Endometrium (tissue), 2 donors: ENCODE results near the gene C3orf62.

Experiments used
- FAIRE-seq: peaks from 2 replicates; lab custom pipeline; 2012; peaks lifted over from hg19 to GRCh38; lab: Jason Lieb, UNC
- donor health status: control.
- donor health status: control.

The C3orf62 gene

GRCh38 chr3:49276475-49277382, at the start of gene C3orf62:
TSS of gene C3orf62 (minus strand) at chr3:49277232. CDS start at chr3:49276872, 360 bp downstream.
- no peak for FAIRE-seq

GRCh38 chr3:49324768-49325167, 47.7 kb upstream of the C3orf62 start:
- no peak for FAIRE-seq

DNA sequence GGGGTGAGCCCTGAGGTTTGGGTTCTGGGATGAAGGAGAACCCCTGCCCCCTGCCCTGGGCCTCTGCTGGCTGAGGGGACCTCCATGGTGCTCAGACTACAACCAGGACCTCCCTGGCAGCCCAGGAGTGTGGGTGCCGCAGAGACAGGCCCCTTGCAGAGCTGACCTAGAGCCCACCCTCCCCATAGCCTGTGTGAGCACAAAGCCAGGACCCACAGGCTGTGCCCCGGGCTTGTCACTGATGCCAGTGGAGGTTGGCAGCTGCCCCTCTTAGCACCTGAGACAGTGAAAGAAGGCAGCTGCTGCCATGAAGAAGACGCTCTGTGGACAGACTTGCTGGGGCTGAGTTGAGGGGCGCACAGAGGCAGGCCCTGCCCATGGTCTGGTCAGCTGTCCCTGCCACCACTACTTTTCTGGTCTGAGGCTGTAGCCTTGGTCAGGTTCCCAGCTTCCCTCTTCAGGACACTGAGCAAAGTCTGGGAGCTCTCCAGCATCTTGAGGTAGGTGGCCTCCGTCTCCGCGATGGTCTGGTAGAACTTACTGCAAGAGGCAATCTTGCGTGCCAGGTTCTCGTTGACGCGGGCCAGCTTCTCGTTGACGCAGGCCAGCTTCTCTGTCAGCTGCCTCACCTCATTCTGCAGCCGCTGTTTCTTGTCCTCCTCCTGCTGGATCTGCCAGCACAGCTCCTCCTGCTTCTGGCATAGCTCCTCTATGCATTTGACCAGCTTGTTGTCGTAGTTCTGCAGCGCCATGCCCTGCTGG, 39.8 kb upstream of the C3orf62 start:
- no peak for FAIRE-seq

GRCh38 chr3:49313896-49314688, 37.1 kb upstream of the C3orf62 start:
- no peak for FAIRE-seq

- FAIRE-seq = no peak
These were observed 34.3 kb upstream of the C3orf62 start for GRCh38 chr3:49311283-49311682.

- FAIRE-seq = no peak
These were observed 33.6 kb upstream of the C3orf62 start for GRCh38 chr3:49310677-49311076.

DNA sequence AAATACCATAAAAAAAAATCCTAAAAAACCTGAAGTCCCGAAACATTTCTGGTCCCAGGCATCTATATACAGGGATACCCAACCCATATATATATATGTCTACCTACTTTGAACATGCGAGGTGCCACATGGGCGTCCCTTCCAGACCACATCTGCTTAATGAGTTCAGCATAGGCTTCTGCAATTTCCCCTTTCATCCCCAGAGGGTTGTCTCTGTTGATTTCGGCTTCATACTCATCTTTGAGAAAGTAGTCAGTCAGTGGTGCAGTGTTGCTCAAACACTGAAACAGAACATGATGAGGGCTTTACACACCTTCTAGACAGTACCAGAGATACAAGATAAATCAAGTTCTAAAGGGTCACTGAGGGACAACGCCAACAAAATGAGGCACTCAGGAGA, 28.6 kb upstream of the C3orf62 start:
- no peak for FAIRE-seq

DNA sequence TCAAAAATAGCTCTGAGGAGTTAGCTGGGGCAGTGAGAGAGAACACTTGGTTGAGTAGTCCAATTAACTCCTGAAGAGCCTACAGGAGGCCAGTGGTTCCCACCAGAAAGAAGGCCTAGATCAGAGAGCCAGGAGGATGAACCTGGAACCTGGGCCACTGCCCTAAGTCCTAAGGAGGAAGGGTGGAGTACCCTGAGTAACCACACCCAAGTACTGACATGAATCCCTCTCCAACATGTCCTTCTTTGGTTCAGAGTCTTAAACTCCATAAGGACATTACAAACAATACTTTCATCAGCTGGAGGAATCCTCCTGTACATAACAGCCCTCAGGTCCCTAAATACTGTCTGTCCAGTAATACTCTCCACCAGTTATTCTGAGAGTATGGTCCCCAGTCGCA, 25.6 kb upstream of the C3orf62 start:
- no peak for FAIRE-seq

- FAIRE-seq = no peak
These were observed 23.6 kb upstream of the C3orf62 start for GRCh38 chr3:49300595-49300994.

GRCh38 chr3:49298511-49298910, 21.5 kb upstream of the C3orf62 start:
- no peak for FAIRE-seq

DNA sequence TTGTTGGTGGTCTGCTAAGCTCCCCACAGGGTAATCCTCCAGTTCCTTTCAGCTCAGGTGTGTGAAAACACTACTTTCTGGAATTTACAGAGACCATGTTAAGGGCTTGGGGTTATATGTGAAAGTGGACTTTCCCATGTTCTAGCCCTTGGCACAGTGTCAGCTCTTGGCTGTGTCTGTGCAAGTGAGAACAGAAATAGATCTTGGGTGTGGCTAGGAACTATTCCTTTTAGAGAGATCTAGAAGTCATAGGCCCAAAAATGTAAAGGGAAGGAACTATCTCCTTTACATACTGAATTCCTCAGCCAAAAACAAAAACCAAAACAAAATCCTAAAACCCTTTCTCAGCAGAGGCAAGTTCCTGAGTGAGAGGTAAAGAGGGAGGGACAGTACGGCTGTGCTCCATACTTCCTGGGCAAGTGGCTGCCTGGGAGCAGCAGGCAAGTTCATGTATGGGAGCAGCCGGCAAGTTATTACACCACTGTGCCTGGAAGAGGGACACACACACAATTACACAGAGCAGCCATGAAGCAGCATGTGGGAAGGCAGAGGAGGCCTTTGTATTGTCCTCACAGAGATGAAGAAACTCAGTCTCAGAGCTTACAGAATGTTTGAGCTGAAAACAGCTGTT, 19.9 kb upstream of the C3orf62 start:
- FAIRE-seq = no peak

DNA sequence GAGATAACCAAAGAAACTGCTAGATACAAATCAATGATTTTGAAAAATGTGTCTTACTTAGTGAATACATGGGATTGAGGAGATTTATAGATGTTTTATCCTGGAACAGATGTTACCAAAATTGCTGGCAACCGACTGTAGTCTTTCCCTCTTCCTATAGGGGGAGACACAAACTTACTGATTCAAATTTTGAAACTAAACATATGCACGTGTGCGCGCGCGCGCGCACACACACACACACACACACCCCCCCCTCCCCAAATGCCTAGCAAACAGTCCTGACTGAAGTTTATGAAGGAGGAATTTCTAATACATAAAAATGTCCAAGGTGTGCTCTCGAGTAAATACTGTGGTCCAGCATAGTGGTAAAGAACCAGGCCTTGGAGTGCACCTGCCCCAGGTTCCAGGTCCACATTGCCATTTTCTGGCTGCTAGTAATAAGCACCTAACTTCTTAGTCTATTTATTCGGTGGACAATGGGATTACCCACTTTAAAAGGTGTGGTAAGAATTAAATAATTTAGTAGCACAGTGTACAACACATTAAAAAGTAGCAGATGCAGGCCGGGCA, 18.5 kb upstream of the C3orf62 start:
- no peak for FAIRE-seq

GRCh38 chr3:49294343-49294742, 17.3 kb upstream of the C3orf62 start:
- no peak for FAIRE-seq

DNA sequence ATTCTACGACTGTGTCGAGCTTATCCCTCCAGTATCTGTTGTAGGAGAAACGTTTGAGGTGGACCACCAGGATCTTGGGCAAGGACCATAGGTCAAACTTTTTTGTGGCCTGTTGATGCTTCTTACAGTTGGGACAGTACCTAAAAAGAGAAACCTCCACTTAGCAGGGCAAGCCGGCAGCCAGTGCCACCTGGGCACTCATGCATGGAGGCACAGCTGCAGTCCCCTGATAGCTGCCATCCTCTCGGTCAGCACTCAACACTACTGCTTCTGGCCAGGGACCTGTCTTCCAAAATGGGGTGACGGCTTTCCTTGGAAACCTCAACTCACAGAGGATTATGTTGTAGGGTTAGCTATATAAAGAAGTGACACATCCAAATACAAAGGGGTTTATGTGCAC, 7.0 kb upstream of the C3orf62 start:
- FAIRE-seq = no peak

DNA sequence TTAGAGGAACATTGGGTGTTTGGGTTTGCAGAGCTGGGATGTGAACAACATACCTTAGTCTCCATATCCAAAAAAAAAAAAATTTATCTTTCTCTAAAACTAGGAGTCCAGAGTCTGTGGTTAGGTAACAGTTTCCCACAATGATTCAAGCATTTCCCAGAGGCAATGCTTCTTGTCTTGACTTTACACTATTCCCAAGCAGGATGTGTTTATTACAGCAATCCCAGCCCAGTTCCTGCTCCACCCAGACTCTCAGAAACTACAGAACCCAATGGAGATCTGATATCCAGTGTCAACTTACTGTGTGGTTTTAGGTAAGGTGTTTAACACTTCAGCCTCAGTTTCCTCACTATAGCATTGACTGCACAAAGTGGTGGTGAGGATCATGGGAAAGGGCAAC, 2.3 kb upstream of the C3orf62 start:
- no peak for FAIRE-seq

DNA sequence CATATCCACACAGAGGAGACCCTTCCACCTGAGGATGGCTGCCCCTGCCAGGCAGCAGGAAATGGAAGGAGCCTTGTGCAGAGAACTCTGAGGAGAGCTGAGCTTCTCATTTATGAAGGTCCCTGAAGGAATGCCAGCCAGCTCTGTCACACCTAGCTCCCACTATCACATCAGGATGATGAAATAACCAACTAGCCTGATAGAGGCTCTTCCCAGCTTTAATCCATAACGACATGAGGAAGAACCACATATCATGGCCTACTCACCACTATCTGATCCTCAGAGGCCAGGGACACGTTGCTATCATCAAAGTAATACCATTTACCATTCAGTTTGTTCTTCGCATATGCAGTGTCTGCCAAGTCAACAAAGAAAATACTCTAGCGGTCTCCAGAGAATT, 1.5 kb upstream of the C3orf62 start:
- no peak for FAIRE-seq

GRCh38 chr3:49277383-49277775, 347 bp upstream of the C3orf62 start:
- FAIRE-seq = no peak

GRCh38 chr3:49273825-49274532, 3.1 kb downstream of the C3orf62 start:
- FAIRE-seq = no peak

- no peak for FAIRE-seq
These were observed 6.0 kb downstream of the C3orf62 start for GRCh38 chr3:49271047-49271446.

GRCh38 chr3:49270156-49270500, 6.9 kb downstream of the C3orf62 start:
- no peak for FAIRE-seq
